ENCODE results near the gene AJAP1.

GRCh38 chr1:4781646-4782045 lies 127.2 kb downstream of the AJAP1 start:
- no peak for TF ChIP-seq ZNF24 (tag by site-specific recombination; IDR thresholded peaks at IDR 0.05)
- TF ChIP-seq TRIM28 (IDR thresholded peaks at IDR 0.05; ENCODE audit: borderline replicate concordance, low read length) = no peak
